Prostate gland (tissue), 2 donors: Measurements from ENCODE around the gene CSNK1G2. TPM values are rescaled to one million over a fixed set of nuclear protein-coding genes. Genes with fewer than 3 reads are reported as not detected.

Experiments
- DNase-seq: peaks from one replicate; pipeline ENCODE4 v3.0.0-alpha.2; 2019; ENCODE audit warnings: low spot score
- H3K27ac ChIP-seq, 2 donors: fragments of 200-600 bp; sonication (generic); 2 replicates each; pipeline ENCODE4 v1.5.1; 2017 to 2019
- H3K27me3 ChIP-seq: fragments of 200-600 bp; sonication (generic); replicated peaks from 2 replicates; pipeline ENCODE4 v1.5.1; 2019; ENCODE audit not compliant: insufficient read depth
- H3K36me3 ChIP-seq, 2 donors: fragments of 200-600 bp; sonication (generic); 1 replicate in 1 of 2; 2 replicates in 1 of 2; pipeline versions ENCODE4 v1.5.1 to v1.8.1; 2017 to 2019
- H3K4me1 ChIP-seq: fragments of 200-600 bp; sonication (generic); replicated peaks from 2 replicates; pipeline ENCODE4 v1.5.1; 2019
- H3K4me3 ChIP-seq, 2 donors: fragments of 200-600 bp; sonication (generic); 2 replicates each; pipeline ENCODE4 v1.5.1; 2017 to 2019
- H3K9me3 ChIP-seq: fragments of 200-600 bp; sonication (generic); 2 replicates; pipeline ENCODE4 v1.5.1; 2017
- POLR2A ChIP-seq: fragments of 450-650 bp; IDR thresholded peaks from one replicate; pipeline ENCODE4 v1.6.1; 2016; ENCODE audit warnings: antibody characterized with exemption, mild to moderate bottlenecking
- POLR2AphosphoS5 ChIP-seq: sonication (generic); formaldehyde crosslinking; IDR thresholded peaks from one replicate; pipeline ENCODE4 v1.6.1; 2017; ENCODE audit warnings: antibody characterized with exemption
- WGBS: methylation state at CpG from one replicate; pipeline ENCODE4 v1.1.5; 2018; 5-methylcytosine and 5-hydroxymethylcytosine counted together
- intact Hi-C: fragments of 100-400 bp; cut with DNase I; formaldehyde crosslinking; loops from one replicate; pipeline ENCODE4 v1.14.2; 2022
- total RNA-seq, 2 donors: library from RNA; depleted of rRNA; stranded (reverse); fragments of >200 nt; gene quantifications; one replicate each; pipeline ENCODE4 v1.1.0, GENCODE V29; 2016
- TF ChIP-seq, protein P1 (sequence below), 4 experiments: fragments of 200-600 bp in 2 of 4; fragments of 450-650 bp in 2 of 4; sonication (generic) in 2 of 4; IDR thresholded peaks; 1 replicate in 3 of 4; 2 replicates in 1 of 4; pipeline ENCODE4 v1.5.1; 2016 to 2019; ENCODE audit warnings: antibody characterized with exemption in 4 of 4, mild to moderate bottlenecking in 2 of 4, moderate library complexity in 2 of 4

CSNK1G2 gene
- total RNA-seq, 2 donors from 2014 or later = 56.5 to 107 TPM

GRCh38 chr19:1997353-1998233, 56.6 kb downstream of the CSNK1G2 start:
- H3K27me3 ChIP-seq = no peaks in the 10 kb centered on the region

GRCh38 chr19:1998712-1999708, 58.0 kb downstream of the CSNK1G2 start:
- H3K36me3 ChIP-seq = no peaks in the 10 kb centered on the region
- no peaks in the 10 kb centered on the region for H3K4me1 ChIP-seq
- H3K4me3 ChIP-seq = no peak overlapping the region
- H3K27me3 ChIP-seq = no peaks in the 10 kb centered on the region
- TF ChIP-seq POLR2A (no peak), POLR2AphosphoS5 (no peak)
- TF ChIP-seq, protein P1, sequence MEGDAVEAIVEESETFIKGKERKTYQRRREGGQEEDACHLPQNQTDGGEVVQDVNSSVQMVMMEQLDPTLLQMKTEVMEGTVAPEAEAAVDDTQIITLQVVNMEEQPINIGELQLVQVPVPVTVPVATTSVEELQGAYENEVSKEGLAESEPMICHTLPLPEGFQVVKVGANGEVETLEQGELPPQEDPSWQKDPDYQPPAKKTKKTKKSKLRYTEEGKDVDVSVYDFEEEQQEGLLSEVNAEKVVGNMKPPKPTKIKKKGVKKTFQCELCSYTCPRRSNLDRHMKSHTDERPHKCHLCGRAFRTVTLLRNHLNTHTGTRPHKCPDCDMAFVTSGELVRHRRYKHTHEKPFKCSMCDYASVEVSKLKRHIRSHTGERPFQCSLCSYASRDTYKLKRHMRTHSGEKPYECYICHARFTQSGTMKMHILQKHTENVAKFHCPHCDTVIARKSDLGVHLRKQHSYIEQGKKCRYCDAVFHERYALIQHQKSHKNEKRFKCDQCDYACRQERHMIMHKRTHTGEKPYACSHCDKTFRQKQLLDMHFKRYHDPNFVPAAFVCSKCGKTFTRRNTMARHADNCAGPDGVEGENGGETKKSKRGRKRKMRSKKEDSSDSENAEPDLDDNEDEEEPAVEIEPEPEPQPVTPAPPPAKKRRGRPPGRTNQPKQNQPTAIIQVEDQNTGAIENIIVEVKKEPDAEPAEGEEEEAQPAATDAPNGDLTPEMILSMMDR (IDR thresholded peaks at IDR 0.05) = no peak
- DNase-seq = no peak
- 92% methylated on average over 52 of the region's 52 CpGs for WGBS
- H3K27ac ChIP-seq = no peak overlapping the region
- intact Hi-C loops = no loop called here
- H3K9me3 ChIP-seq = no peaks in the 10 kb centered on the region

More at GRCh38 chr19:1997353-1998233, 56.6 kb downstream of the CSNK1G2 start:
- Histone ChIP-seq H3K27ac (no peak overlapping the region), H3K4me3 (no peak overlapping the region), H3K36me3 (peaks cover 0 to 3% of the 10 kb centered on the region in 2 donors), H3K4me1 (no peaks in the 10 kb centered on the region), H3K9me3 (no peaks in the 10 kb centered on the region)
- 88% methylated on average over 31 of the region's 31 CpGs for WGBS
- intact Hi-C loops = no loop called here
- DNase-seq = no peak
- TF ChIP-seq, protein P1 (IDR thresholded peaks at IDR 0.05) = no peak
- no peak for TF ChIP-seq POLR2A
- no peak for TF ChIP-seq POLR2AphosphoS5

- WGBS = 92% methylated on average over 26 of the region's 26 CpGs
- DNase-seq = no peak
- no peaks in the 10 kb centered on the region for H3K36me3 ChIP-seq
- TF ChIP-seq POLR2AphosphoS5 (no peak), POLR2A (no peak)
- TF ChIP-seq, protein P1 (IDR thresholded peaks at IDR 0.05) = no peak
- no peak overlapping the region for H3K27ac ChIP-seq
- H3K4me1 ChIP-seq = no peaks in the 10 kb centered on the region
- H3K9me3 ChIP-seq = no peaks in the 10 kb centered on the region
- intact Hi-C loops = no loop called here
- H3K4me3 ChIP-seq = no peak overlapping the region
- no peaks in the 10 kb centered on the region for H3K27me3 ChIP-seq
Observed at GRCh38 chr19:1999856-2000515, 59.0 kb downstream of the CSNK1G2 start.

- WGBS = 86% methylated on average over 4 of the region's 4 CpGs
- intact Hi-C loops = no loop called here
- TF ChIP-seq, protein P1 (IDR thresholded peaks at IDR 0.05) = no peak
- no peak for TF ChIP-seq POLR2A
- TF ChIP-seq POLR2AphosphoS5 = no peak
- Histone ChIP-seq H3K27me3 (no peaks in the 10 kb centered on the region), H3K36me3 (no peaks in the 10 kb centered on the region), H3K27ac (no peak overlapping the region), H3K9me3 (no peaks in the 10 kb centered on the region), H3K4me3 (no peak overlapping the region), H3K4me1 (no peaks in the 10 kb centered on the region)
- DNase-seq = no peak
Observed at GRCh38 chr19:2003874-2004273, 62.9 kb downstream of the CSNK1G2 start.
